ENCODE results near the gene SLC66A2. TPM values are rescaled to one million over a fixed set of nuclear protein-coding genes. Genes with fewer than 3 reads are reported as not detected.

The SLC66A2 gene
- total RNA-seq, 1 experiment from 2014 or later, result 13.0 TPM

DNA sequence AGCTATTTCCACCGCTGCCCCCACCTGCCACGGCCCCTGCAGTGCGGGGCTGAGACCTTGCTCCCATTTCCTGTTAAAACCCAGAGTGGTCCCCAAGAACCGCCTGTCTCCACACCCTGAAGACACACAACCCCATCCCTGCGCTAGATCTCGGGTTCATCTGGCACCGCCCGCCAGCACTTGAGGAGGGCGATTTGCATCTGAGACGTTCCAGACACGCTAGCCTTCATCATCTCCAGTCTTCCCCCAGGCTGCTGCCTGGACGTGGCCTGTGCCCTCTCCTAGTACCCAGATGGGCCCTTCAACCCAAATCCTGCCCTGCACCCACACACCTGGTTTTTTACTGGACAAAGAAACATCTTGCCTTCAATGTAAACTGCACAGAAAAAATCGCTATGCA is 49.8 kb downstream of the SLC66A2 start:
- Mint-ChIP-seq H3K9me3 (peaks cover 35 to 51% of the 10 kb centered on the region in 2 experiments), H3K4me3 (no peak overlapping the region)
- H3K56ac ChIP-seq (ENCODE audit: insufficient read length, low read depth, low read length), result no peak overlapping the region

More for the DNA sequence above, 49.8 kb downstream of the SLC66A2 start:
- TF ChIP-seq, protein P1, sequence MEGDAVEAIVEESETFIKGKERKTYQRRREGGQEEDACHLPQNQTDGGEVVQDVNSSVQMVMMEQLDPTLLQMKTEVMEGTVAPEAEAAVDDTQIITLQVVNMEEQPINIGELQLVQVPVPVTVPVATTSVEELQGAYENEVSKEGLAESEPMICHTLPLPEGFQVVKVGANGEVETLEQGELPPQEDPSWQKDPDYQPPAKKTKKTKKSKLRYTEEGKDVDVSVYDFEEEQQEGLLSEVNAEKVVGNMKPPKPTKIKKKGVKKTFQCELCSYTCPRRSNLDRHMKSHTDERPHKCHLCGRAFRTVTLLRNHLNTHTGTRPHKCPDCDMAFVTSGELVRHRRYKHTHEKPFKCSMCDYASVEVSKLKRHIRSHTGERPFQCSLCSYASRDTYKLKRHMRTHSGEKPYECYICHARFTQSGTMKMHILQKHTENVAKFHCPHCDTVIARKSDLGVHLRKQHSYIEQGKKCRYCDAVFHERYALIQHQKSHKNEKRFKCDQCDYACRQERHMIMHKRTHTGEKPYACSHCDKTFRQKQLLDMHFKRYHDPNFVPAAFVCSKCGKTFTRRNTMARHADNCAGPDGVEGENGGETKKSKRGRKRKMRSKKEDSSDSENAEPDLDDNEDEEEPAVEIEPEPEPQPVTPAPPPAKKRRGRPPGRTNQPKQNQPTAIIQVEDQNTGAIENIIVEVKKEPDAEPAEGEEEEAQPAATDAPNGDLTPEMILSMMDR (conservative IDR thresholded peaks at IDR 0.05), result no peak
- Histone ChIP-seq H3K79me2 (ENCODE audit: insufficient read depth, low read length) (no peaks in the 10 kb centered on the region), H3K23ac (ENCODE audit: insufficient read length, low read depth, low read length) (no peak overlapping the region), H2BK15ac (ENCODE audit: low read depth, low read length) (no peak overlapping the region), H2AK5ac (ENCODE audit: insufficient read length, low read length) (no peak overlapping the region), H2AFZ (ENCODE audit: low read length) (no peak overlapping the region), H3K79me1 (ENCODE audit: insufficient read depth, low read depth, low read length, poor library complexity, severe bottlenecking) (no peaks in the 10 kb centered on the region), H3K27ac (ENCODE audit: insufficient read length, low read depth, low read length) (no peak overlapping the region), H3K4ac (ENCODE audit: low read depth, low read length) (no peak overlapping the region), H3K4me1 (ENCODE audit: insufficient read depth, low read length) (no peaks in the 10 kb centered on the region), H3K9me3 (ENCODE audit: control insufficient read depth, low read depth, low read length) (peaks cover 21% of the 10 kb centered on the region), H3K18ac (ENCODE audit: insufficient read length, low read depth, low read length) (no peak overlapping the region), H2BK5ac (ENCODE audit: insufficient read length, low read length) (no peak overlapping the region), H3K4me2 (ENCODE audit: insufficient read depth, insufficient read length, low read length) (no peak overlapping the region), H3K23me2 (ENCODE audit: insufficient read length, low read depth, low read length, poor library complexity, severe bottlenecking) (no peaks in the 10 kb centered on the region), H4K20me1 (ENCODE audit: control insufficient read depth, insufficient read depth, insufficient read length) (no peaks in the 10 kb centered on the region), H2BK12ac (ENCODE audit: insufficient read length, low read depth, low read length) (no peak overlapping the region), H4K8ac (replicated peaks; ENCODE audit: insufficient read length, low read depth, low read length) (no peak overlapping the region), H4K91ac (ENCODE audit: insufficient read length, low read depth, low read length) (no peak overlapping the region), H3T11ph (ENCODE audit: low read length) (no peak overlapping the region), H4K5ac (ENCODE audit: insufficient read length, low read depth, low read length) (no peak overlapping the region), H2BK120ac (ENCODE audit: low read depth, low read length, poor library complexity, severe bottlenecking) (no peak overlapping the region), H3K9ac (ENCODE audit: extremely low read depth, insufficient read length, low read length) (no peak overlapping the region), H3K14ac (ENCODE audit: insufficient read depth, low read length) (no peak overlapping the region), H2BK20ac (ENCODE audit: low read depth, low read length, poor library complexity, severe bottlenecking) (no peak overlapping the region), H3K27me3 (ENCODE audit: insufficient read depth, low read length) (no peaks in the 10 kb centered on the region)
- no peak for DNase-seq
- no peaks in the 10 kb centered on the region for H3K4me1 Mint-ChIP-seq
- peaks cover 23 to 48% (median 34%) of the 10 kb centered on the region in 3 experiments for H3K36me3 Mint-ChIP-seq (ENCODE audit: insufficient read depth in 1 of 3, low read depth in 3 of 3)
- no peak overlapping the region for H3K27ac Mint-ChIP-seq
- no CpG with 5 or more reads among the region's 13 CpGs for WGBS (ENCODE audit: extremely low coverage, insufficient read length, low lambda C conversion rate)
- peaks cover 16% of the 10 kb centered on the region for H3K27me3 Mint-ChIP-seq (ENCODE audit: low read depth)
